C4-2B (cell line): ENCODE data around the gene CCDC170.

Experiments
- H3K27ac ChIP-seq: fragments of 450-650 bp; 2 replicates; pipeline ENCODE4 v1.5.1; 2017
- CTCF ChIP-seq: fragments of 450-650 bp; conservative IDR thresholded peaks from 2 replicates; pipeline ENCODE4 v1.5.1; 2017; ENCODE audit warnings: mild to moderate bottlenecking
- ZFX ChIP-seq: fragments of 450-650 bp; IDR thresholded peaks from 2 replicates; pipeline ENCODE4 v1.6.1; 2017

Gene CCDC170

GRCh38 chr6:151494936-151495320 lies 1.1 kb downstream of the CCDC170 start:
- H3K27ac ChIP-seq, result no peak overlapping the region
- TF ChIP-seq ZFX (no peak), CTCF (no peak)

DNA sequence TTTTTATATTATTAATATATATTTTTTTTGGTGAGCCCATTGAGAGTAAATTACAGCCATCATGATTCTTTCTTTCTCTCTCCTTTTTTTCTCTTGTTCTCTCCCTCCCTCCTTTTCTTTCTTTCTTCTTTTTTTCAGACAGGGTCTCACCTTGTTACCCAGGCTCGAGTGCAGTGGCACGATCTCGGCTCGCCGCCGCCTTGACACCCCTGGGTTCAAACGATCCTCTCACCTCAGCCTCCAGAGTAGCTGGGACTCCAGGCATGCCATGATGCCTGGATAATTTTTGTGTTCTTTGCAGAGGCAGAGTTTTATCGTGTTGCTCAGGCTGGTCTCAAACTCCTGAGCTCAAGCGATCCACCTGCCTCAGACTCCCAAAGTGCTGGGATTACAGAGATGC lies 1.6 kb downstream of the CCDC170 start:
- no peak for TF ChIP-seq ZFX
- TF ChIP-seq CTCF, result no peak
- H3K27ac ChIP-seq, result no peak overlapping the region

GRCh38 chr6:151497905-151498304 lies 4.1 kb downstream of the CCDC170 start:
- H3K27ac ChIP-seq, result no peak overlapping the region
- TF ChIP-seq ZFX (no peak), CTCF (no peak)

DNA sequence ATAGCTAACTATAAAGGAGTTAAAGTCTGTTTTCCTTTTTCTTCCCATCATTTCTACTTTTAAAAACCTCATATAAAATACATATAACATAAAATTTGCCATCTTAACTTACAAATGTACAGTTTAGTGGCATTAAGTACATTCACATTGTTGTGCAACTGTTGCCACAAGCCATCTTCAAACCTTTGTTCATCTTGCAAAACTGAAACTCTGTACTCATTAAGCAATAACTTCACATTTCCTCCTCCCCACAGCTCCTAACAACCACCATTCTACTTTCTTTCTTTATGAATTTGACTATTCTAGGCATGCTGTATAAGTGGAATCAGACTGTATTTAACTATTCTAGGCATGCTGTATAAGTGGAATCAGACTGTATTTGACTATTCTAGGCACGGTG lies 4.5 kb downstream of the CCDC170 start:
- no peak overlapping the region for H3K27ac ChIP-seq
- TF ChIP-seq CTCF, result no peak
- no peak for TF ChIP-seq ZFX

DNA sequence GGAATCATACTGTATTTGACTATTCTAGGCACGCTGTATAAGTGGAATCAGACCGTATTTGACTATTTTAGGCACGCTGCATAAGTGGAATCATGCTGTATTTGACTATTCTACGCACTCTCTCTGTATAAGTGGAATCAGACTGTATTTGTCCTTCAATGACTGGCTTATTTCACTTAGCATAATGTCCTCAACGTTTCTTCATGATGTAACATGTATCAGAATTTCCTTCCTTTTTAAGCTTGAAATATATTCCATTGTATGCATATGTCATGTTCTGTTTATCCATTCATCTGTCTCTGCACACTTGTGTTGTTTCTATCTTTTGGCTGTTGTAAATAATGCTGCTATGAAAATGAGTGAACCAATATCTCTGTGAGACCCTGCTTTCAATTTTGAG lies 5.7 kb downstream of the CCDC170 start:
- H3K27ac ChIP-seq, result no peak overlapping the region

DNA sequence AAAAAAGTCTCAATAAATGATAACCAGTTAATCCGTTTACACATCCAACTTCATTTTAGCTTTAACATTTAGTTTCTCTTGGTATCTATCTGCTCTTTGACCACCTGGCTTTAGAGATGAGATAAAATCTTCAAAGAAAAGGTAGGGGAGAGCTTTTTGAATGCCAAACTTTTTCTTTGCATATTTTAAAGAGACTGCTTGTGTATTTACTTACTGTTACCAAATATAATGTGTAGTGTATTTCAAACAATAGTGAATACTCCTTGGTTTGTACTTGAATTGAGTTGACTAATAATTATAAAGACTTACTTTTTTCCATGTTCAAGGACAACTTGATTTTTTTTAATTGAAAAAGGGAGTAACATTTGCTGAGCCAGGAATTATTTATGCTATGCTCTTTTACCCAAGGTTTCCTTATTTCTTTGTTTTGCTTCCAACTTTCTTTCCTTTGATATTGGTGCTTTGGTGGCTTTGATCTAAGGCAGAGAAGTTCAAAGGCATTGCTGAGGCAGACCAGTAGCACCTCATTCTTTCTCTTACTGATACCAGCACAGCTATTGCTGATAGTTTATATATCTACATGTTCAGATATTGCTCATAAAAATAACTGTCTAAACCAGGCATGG lies 7.8 kb downstream of the CCDC170 start:
- no peak overlapping the region for H3K27ac ChIP-seq
- TF ChIP-seq ZFX, result no peak
- no peak for TF ChIP-seq CTCF

More for the DNA sequence above, 5.7 kb downstream of the CCDC170 start:
- no peak for TF ChIP-seq ZFX
- TF ChIP-seq CTCF, result no peak

- H3K27ac ChIP-seq, result no peak overlapping the region
- no peak for TF ChIP-seq CTCF
- no peak for TF ChIP-seq ZFX
Measured at GRCh38 chr6:151502499-151502898, 8.7 kb downstream of the CCDC170 start.
